ELR (cell line): ENCODE measurements around the gene PIGB.
A peak's percentile ranks its signal among the peaks of the same experiment; 100 is the strongest.
"Not testable (repeated sequence)": the region's sequence is repeated elsewhere in the genome, so short reads cannot be mapped to it uniquely, and the experiment has no call there.

Experiments used
- DNase-seq: peaks from one replicate; pipeline ENCODE4 v3.0.0-alpha.2; 2015; ENCODE audit warnings: low read depth

The PIGB gene

DNA sequence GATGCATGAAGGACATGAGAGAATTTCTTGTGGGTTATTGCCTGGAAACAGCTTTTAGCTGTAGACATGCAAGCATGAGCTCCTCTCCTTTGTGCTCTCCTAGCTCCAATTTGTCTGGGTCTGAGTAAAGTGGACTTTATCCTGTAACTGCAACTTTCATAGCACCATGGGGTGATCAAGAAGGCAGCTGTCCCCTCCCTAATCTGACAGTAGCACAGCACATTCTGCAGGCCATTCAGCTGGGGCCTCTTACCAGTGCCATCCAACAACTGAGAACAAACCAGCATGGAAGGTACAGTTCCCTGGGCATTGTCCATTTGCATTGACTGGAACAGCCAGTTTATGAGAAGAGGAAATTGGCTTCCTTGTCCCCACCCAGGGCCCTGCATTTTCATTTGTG lies 21.7 kb upstream of the PIGB start:
- DNase-seq: no peak

GRCh38 chr15:55302801-55303200 lies 16.2 kb upstream of the PIGB start:
- not testable (repeated sequence) for DNase-seq

DNA sequence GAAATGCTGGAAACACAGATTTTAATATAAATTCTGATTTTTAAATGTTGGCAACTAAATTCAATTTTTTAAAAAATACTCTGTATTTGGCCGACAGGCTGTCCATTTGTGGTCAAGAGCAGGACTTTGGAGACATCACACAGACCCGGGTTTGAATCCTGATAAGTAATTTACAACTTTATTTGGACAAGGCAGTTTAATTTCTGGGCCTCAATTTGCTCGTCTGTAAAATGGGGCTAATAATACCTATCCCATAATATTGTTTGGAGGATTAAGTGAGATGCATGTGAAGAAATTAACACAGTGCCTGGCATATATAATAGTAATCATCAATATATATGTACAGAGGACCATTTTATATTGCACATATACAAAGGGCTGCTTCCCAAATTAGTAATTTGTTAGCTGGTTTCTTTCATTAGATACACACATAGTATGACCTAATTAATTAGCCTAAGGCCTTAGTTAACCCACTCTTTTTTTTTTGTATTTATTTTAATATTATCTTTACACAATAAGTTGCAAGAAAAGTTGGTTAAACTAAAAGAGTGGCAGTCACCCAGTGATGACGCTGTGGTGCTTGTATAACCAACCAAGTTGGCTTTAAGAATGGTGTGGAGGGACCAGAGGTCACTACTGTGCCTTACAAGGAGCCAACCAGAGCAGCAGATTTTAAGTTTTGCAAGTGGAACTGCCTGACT lies 665 bp downstream of the PIGB start:
- peak; percentile 20 for DNase-seq

- DNase-seq: peak; percentile 2
Measured at GRCh38 chr15:55320238-55320550, 1.2 kb downstream of the PIGB start.

GRCh38 chr15:55320963-55321362 lies 1.9 kb downstream of the PIGB start:
- DNase-seq: no peak

- DNase-seq: no peak
Measured at GRCh38 chr15:55322467-55322866, 3.4 kb downstream of the PIGB start.

GRCh38 chr15:55327387-55327786 lies 8.4 kb downstream of the PIGB start:
- DNase-seq: no peak

GRCh38 chr15:55334371-55334770 lies 15.3 kb downstream of the PIGB start:
- DNase-seq: peak; percentile 41

DNA sequence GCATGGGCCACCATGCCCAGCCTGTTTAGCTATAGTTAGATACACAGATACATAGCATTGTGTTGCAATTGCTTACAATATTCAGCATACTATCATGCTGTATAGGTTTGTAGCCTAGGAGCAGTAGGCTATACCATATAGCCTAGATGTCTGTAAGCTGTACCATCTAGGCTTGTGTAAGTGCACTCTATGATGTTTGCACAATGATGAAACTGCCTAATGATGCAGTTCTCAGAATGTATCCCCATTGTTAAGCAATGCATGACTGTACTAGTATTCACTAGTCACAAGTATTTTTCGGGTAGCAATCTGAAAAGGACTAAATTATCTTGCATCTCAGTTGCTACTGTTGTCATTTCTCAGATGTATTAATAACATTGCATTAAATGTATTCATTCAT lies 16.0 kb downstream of the PIGB start:
- DNase-seq: peak; percentile 29

DNA sequence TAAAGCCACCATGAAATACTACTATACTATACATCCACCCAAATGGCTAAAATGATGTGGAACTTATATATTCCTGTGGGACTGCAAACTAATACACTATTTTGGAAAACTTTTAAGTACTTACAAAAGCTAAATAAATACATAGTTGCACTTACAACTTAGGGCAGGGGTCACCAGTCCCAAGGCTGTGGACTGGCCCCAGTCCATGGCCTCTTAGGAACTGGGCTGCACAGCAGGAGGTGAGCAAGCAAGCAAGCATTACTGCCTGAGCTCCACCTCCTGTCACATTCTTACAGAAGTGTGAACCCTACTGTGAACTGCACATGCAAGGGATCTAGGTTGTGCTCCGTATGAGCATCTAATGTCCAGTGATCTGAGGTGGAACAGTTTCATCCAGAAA lies 18.1 kb downstream of the PIGB start:
- no peak for DNase-seq

DNA sequence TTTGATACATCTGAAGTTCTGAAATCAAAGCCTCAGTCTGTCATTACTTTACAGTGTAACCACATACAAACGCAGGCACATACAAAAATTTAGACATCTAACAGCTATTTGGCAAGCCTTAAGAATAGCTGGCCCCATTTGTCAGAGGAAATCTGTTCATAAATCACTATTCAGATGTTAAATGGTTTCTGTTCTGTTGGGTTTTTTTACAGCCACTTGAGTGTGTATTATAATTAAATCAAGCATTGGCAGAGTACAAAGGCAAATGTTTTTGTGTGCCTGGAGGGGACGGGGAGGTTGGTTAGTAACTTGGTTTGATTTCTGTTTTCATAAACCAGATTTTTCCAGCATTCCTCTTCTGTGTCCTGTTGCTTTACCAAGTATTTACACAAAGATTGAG lies 24.1 kb downstream of the PIGB start:
- no peak for DNase-seq

DNA sequence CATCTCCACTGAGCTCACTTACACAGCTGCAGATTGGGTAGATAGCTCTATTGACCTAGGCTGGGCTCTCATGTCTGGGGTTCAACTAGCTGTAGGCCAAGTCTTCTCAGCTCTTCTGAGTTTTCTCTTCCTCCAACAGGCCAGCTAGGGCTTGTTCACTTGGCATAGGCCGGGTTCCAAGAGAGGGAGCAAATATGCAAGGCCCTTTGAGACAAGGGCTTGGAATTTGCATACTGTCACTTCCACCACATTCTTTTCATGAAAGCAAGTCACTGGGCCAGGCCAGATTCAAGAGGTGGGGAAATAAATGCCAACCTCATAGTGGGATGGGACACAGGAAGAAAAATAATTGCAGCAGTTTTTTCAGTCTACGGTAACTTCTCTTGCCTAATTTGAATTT lies 25.2 kb downstream of the PIGB start:
- no peak for DNase-seq

DNA sequence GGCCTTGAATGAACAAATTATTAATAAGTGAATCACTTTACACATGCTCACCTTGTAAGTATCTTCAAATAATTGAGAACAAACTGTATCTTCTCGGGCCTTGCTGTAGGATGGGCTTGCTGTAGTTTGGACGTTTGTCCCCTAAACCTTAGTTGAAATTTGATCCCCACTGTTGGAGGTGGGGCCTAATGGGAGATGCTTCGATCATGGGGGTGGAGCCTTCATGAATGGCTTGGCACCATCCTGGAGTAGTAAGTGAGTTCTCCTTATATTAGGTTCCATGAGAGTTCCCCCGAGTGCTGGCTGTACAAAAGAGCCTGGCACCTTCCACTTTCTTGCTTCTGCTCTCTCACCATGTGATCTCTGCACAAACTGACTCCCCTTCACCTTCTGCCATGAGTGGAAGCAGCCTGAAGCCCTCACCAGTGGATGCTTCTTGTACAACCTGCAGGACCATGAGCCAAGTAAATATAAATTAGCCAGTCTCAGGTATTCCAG lies 29.3 kb downstream of the PIGB start:
- DNase-seq: no peak

GRCh38 chr15:55349282-55349681 lies 30.3 kb downstream of the PIGB start:
- DNase-seq: no peak

- DNase-seq: no peak
Measured at GRCh38 chr15:55353025-55353424, 34.0 kb downstream of the PIGB start.

DNA sequence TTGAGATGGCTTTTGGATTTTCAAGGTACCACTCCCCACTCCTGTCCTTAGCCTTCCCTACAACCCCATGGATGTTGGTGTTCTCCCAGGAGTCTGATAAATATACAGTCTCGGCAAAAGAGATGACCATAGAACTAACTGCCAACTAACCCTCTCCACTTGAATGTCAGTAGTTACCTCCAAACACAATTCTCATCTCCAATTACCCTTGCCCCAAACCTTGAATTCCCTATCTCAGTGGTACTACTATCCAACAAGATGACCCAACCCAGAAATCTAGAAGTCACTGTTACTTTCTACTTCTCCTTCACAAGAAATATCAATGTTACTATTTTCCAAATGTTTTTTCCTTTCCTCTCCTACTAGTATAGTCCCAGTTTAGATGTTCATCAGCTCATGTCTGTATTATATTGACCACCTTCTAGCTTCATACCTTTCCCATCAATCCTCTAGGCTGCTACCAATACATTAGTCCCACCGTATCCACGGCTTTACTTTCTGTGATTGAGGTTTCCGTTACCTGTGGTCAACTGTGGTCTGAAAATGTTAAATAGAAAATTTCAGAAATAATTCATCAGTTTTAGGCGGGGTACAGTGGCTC lies 38.1 kb downstream of the PIGB start:
- DNase-seq: no peak

GRCh38 chr15:55357774-55358173 lies 38.8 kb downstream of the PIGB start:
- DNase-seq: peak; percentile 74

DNA sequence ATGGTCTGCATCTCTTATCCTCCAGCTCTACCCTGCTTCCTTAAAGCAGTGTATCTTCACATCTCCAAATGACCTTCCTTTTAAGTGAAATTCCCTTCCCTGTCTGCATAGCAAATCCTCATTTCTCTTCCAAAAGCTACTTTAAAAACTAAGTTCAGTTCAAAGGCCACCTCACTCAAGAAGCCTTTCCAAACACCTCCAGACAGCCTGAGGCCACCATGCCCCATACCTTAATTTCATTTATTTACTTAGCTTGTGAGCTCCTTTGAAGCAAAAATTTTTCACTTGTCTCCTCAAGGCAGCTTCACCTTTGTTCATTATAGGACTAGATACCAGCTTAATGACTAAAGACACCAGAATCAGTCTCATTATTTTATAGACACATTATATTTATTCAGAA lies 39.4 kb downstream of the PIGB start:
- DNase-seq: no peak

DNA sequence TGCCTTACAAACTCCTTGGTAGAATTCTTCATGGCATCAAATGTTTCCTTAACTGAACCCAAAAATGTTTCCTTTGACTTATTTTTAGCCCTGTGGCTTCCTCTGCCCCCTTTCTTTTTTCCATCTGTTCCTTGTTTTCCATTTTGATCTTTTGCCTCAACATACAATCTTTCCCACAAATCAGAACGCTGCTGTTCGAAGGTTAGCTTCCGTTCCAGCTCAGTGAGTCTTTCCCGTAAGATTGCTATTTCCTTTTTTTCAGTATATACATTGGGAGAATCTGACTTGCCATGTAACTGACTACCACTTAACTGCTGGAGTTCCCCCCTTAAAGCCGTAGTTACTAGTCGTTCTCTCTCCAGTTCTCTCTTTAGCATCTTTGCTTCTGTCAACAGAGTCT lies 41.2 kb downstream of the PIGB start:
- DNase-seq: no peak

DNA sequence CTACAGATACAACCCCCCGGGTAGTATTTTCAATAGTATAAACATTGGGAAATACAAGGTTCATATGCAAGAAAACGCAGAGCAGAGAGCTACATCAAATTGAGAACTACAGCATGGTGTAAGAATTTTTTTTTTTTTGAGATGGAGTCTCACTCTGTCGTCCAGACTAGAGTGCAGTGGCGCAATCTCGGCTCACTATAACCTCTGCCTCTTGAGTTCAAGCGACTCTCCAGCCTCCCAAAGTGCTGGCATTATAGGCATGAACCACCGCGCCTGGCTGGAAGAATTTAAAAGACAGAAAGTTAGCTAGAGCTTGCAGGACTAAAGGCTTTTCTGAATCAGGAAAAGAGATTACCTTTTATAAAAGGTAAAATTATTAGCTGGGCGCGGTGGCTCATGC lies 42.0 kb downstream of the PIGB start:
- DNase-seq: no peak

- DNase-seq: no peak
Measured at GRCh38 chr15:55362641-55363040, 43.6 kb downstream of the PIGB start.

DNA sequence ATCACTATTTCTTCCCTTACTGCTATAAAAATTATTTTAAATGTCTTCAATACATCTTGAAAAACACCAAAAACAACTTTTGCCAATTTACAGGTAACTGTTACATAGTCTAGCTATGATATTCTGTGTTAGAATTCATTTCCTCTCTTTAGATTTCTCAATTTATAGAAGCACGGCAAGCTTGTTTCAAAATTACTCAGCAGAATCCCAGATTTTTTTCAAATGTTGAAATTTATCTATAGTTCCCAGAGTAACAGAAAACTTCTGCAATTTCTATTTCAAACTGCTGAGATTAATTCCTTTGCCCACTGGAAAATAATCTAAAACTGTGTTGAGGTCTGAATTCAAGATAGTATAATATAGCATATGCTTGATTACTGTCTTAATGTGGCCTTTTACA lies 48.0 kb downstream of the PIGB start:
- no peak for DNase-seq

GRCh38 chr15:55372701-55373440 lies 53.8 kb downstream of the PIGB start:
- DNase-seq: no peak
